Activated naive CD4-positive, alpha-beta T cell (primary cell): ENCODE measurements around the gene KIAA0408.
A peak's percentile ranks its signal among the peaks of the same experiment; 100 is the strongest.
"Not testable (repeated sequence)": the region's sequence is repeated elsewhere in the genome, so short reads cannot be mapped to it uniquely, and the experiment has no call there.

Experiments used
- DNase-seq, 4 experiments: peaks; one replicate each; lab custom pipeline; 2025; lab: John Stamatoyannopoulos, UW

Gene KIAA0408

GRCh38 chr6:127463056-127463455 lies 3.9 kb upstream of the KIAA0408 start:
- no peak for DNase-seq

- DNase-seq: no peak
Measured at GRCh38 chr6:127462376-127462775, 3.2 kb upstream of the KIAA0408 start.

GRCh38 chr6:127460465-127460864 lies 1.3 kb upstream of the KIAA0408 start:
- DNase-seq: no peak

- DNase-seq: no peak
Measured at GRCh38 chr6:127458817-127459216, 372 bp downstream of the KIAA0408 start.

- no peak for DNase-seq
Measured at GRCh38 chr6:127458222-127458621, 967 bp downstream of the KIAA0408 start.

- no peak for DNase-seq
Measured at GRCh38 chr6:127457456-127458064, 1.6 kb downstream of the KIAA0408 start.

- DNase-seq: no peak
Measured at GRCh38 chr6:127456465-127456864, 2.7 kb downstream of the KIAA0408 start.

- no peak for DNase-seq
Measured at GRCh38 chr6:127453845-127454619, 5.2 kb downstream of the KIAA0408 start.

GRCh38 chr6:127452803-127453202 lies 6.4 kb downstream of the KIAA0408 start:
- DNase-seq: no peak

GRCh38 chr6:127451388-127451787 lies 7.8 kb downstream of the KIAA0408 start:
- no peak for DNase-seq

- DNase-seq: no peak
Measured at GRCh38 chr6:127447780-127448179, 11.4 kb downstream of the KIAA0408 start.

GRCh38 chr6:127446356-127446755 lies 12.8 kb downstream of the KIAA0408 start:
- DNase-seq: no peak

GRCh38 chr6:127441881-127442280 lies 17.3 kb downstream of the KIAA0408 start:
- DNase-seq: no peak

GRCh38 chr6:127439718-127440117 lies 19.5 kb downstream of the KIAA0408 start:
- DNase-seq: no peak

GRCh38 chr6:127436578-127437110 lies 22.5 kb downstream of the KIAA0408 start:
- no peak for DNase-seq

- DNase-seq: no peak
Measured at GRCh38 chr6:127435626-127436220, 23.5 kb downstream of the KIAA0408 start.

- DNase-seq: no peak
Measured at GRCh38 chr6:127434651-127435050, 24.5 kb downstream of the KIAA0408 start.

GRCh38 chr6:127428562-127428961 lies 30.6 kb downstream of the KIAA0408 start:
- DNase-seq: not testable (repeated sequence)

GRCh38 chr6:127423921-127424320 lies 35.3 kb downstream of the KIAA0408 start:
- no peak for DNase-seq

- not testable (repeated sequence) for DNase-seq
Measured at GRCh38 chr6:127421164-127421563, 38.0 kb downstream of the KIAA0408 start.

- DNase-seq: peak; percentile 4 to 31 (median 12)
Measured at GRCh38 chr6:127420556-127420955, 38.6 kb downstream of the KIAA0408 start.

- DNase-seq: no peak
Measured at GRCh38 chr6:127415096-127415495, 44.1 kb downstream of the KIAA0408 start.

- not testable (repeated sequence) for DNase-seq
Measured at GRCh38 chr6:127413123-127413522, 46.1 kb downstream of the KIAA0408 start.
